G401.6 (cell line): ENCODE data around the gene RNF220.
"Not testable (repeated sequence)": the region's sequence is repeated elsewhere in the genome, so short reads cannot be mapped to it uniquely, and the experiment has no call there.

Experiments used
- FAIRE-seq: peaks from 2 replicates; lab custom pipeline; 2012; peaks lifted over from hg19 to GRCh38; lab: Jason Lieb, UNC

Gene RNF220

GRCh38 chr1:44660176-44660575 is 255.1 kb downstream of the RNF220 start:
- FAIRE-seq, result no peak

GRCh38 chr1:44661781-44662682 is 257.0 kb downstream of the RNF220 start:
- no peak for FAIRE-seq

- FAIRE-seq, result no peak
These were observed 257.6 kb downstream of the RNF220 start for GRCh38 chr1:44662683-44663030.

GRCh38 chr1:44663417-44663816 is 258.4 kb downstream of the RNF220 start:
- no peak for FAIRE-seq

GRCh38 chr1:44664730-44665370 is 259.8 kb downstream of the RNF220 start:
- no peak for FAIRE-seq

- FAIRE-seq, result not testable (repeated sequence)
These were observed 261.7 kb downstream of the RNF220 start for GRCh38 chr1:44666719-44667118.

- FAIRE-seq, result no peak
These were observed 265.9 kb downstream of the RNF220 start for GRCh38 chr1:44670751-44671640.

- FAIRE-seq, result no peak
These were observed 267.4 kb downstream of the RNF220 start for GRCh38 chr1:44672254-44672955.

- no peak for FAIRE-seq
These were observed 268.1 kb downstream of the RNF220 start for GRCh38 chr1:44672961-44673674.

GRCh38 chr1:44673675-44674112 is 268.6 kb downstream of the RNF220 start:
- FAIRE-seq, result no peak

- peak; percentile 98 for FAIRE-seq
These were observed 269.3 kb downstream of the RNF220 start, which contains the start of the genes ARMH1 and TMEM53 for GRCh38 chr1:44674113-44675000. Gene ARMH1 (plus strand): TSS chr1:44674714. CDS start chr1:44689698, 14,984 bp downstream. Gene TMEM53 (minus strand): TSS chr1:44674481. CDS start chr1:44674391, 90 bp downstream.

- FAIRE-seq, result no peak
These were observed 270.1 kb downstream of the RNF220 start for GRCh38 chr1:44675186-44675585.

GRCh38 chr1:44676484-44677200 is 271.6 kb downstream of the RNF220 start:
- no peak for FAIRE-seq

GRCh38 chr1:44677201-44677766 is 272.2 kb downstream of the RNF220 start:
- FAIRE-seq, result no peak

- FAIRE-seq, result no peak
These were observed 273.1 kb downstream of the RNF220 start for GRCh38 chr1:44678120-44678519.

GRCh38 chr1:44678626-44679025 is 273.6 kb downstream of the RNF220 start:
- FAIRE-seq, result no peak

GRCh38 chr1:44679468-44679867 is 274.4 kb downstream of the RNF220 start:
- FAIRE-seq, result no peak

GRCh38 chr1:44681905-44682882 is 277.1 kb downstream of the RNF220 start:
- no peak for FAIRE-seq
